GM12878 (cell line): ENCODE results near the gene XPC. TPM values are rescaled to one million over a fixed set of nuclear protein-coding genes. Genes with fewer than 3 reads are reported as not detected.

Experiments
- CBFB ChIP-seq: IDR thresholded peaks from 2 replicates; pipeline ENCODE4 v1.6.1; 2016; ENCODE audit warnings: antibody characterized with exemption, low read depth
- CUX1 ChIP-seq: IDR thresholded peaks from 2 replicates; pipeline ENCODE4 v1.6.1; 2012; ENCODE audit warnings: improper control_type of control experiment, low read depth, low read length; ENCODE audit not compliant: insufficient replicate concordance
- E4F1 ChIP-seq: fragments of 450-650 bp; IDR thresholded peaks from 2 replicates; pipeline ENCODE4 v1.6.1; 2018; ENCODE audit warnings: borderline replicate concordance, mild to moderate bottlenecking; ENCODE audit not compliant: partially characterized antibody
- EED ChIP-seq: sonication (generic); IDR thresholded peaks from 2 replicates; pipeline ENCODE4 v1.6.1; 2016; ENCODE audit warnings: antibody characterized with exemption, low read depth
- KLF5 ChIP-seq: fragments of 450-650 bp; IDR thresholded peaks from 2 replicates; pipeline ENCODE4 v1.6.1; 2014; ENCODE audit warnings: mild to moderate bottlenecking; ENCODE audit not compliant: partially characterized antibody
- NFYA ChIP-seq: IDR thresholded peaks from 2 replicates; pipeline ENCODE4 v1.6.1; 2011; ENCODE audit warnings: low read depth, mild to moderate bottlenecking, low read length, improper control_type of control experiment, borderline replicate concordance
- POLR2AphosphoS5 ChIP-seq: IDR thresholded peaks from 2 replicates; pipeline ENCODE4 v1.6.1; 2011; ENCODE audit warnings: mild to moderate bottlenecking, low read length, inconsistent platforms
- RCOR1 ChIP-seq: conservative IDR thresholded peaks from 2 replicates; pipeline ENCODE4 v1.6.1; 2012; ENCODE audit warnings: low read depth, low read length, improper control_type of control experiment
- RELA ChIP-seq: fragments of 450-650 bp; IDR thresholded peaks from 2 replicates; pipeline ENCODE4 v1.8.0; 2014; ENCODE audit warnings: borderline replicate concordance; ENCODE audit not compliant: partially characterized antibody
- TAF1 ChIP-seq: IDR thresholded peaks from 2 replicates; pipeline ENCODE4 v1.6.1; 2011; ENCODE audit warnings: mild to moderate bottlenecking, low read depth, low read length, borderline replicate concordance
- ZBTB4 ChIP-seq: fragments of 450-650 bp; formaldehyde crosslinking; IDR thresholded peaks from 2 replicates; pipeline ENCODE4 v1.4.0; 2022; ENCODE audit warnings: mild to moderate bottlenecking, moderate library complexity
- ZNF207 ChIP-seq: fragments of 450-650 bp; IDR thresholded peaks from 2 replicates; pipeline ENCODE4 v1.6.1; 2014; ENCODE audit warnings: antibody characterized with exemption, mild to moderate bottlenecking, borderline replicate concordance
- ZNF687 ChIP-seq: fragments of 450-650 bp; IDR thresholded peaks from 2 replicates; pipeline ENCODE4 v1.6.1; 2017; ENCODE audit warnings: mild to moderate bottlenecking, moderate library complexity
- polyA plus RNA-seq, 11 experiments: library from polyadenylated mRNA; depleted of rRNA in 4 of 11; unstranded in 6 of 11; stranded (reverse) in 5 of 11; fragments of >200 nt; fragmentation: Nextera tagmentation in 4 of 11; fragmentation: Illumina TruSeq in 1 of 11; extraction: Ambion mirVana in 4 of 11; extraction: Trizol in 1 of 11; gene quantifications; 1 replicate in 1 of 11; 2 replicates in 10 of 11; pipeline versions ENCODE4 v1.2.1 to v1.2.3, GENCODE V29; 2011 to 2016; ENCODE audit warnings: inconsistent platforms in 2 of 11, missing spikeins in 2 of 11, low read depth in 1 of 11
- total RNA-seq, 4 experiments: library from RNA; depleted of rRNA in 3 of 4; stranded (reverse); fragments of >200 nt in 3 of 4; fragmentation: Illumina TruSeq in 1 of 4; extraction: Trizol in 1 of 4; gene quantifications; 2 replicates each; pipeline versions ENCODE4 v1.2.1 to v1.2.3, GENCODE V29; 2013 to 2021

Gene XPC
- total and polyA plus RNA-seq, 10 of the 15 experiments (the other 5 are each of a cell fraction or from before 2014, with no cell fraction given): 4.0 to 48.3 (median 29.8) TPM

- TF ChIP-seq CUX1: no peak
- TF ChIP-seq KLF5: no peak
- TF ChIP-seq POLR2AphosphoS5: no peak
- TF ChIP-seq CBFB: no peak
- no peak for TF ChIP-seq NFYA
- TF ChIP-seq EED: no peak
- TF ChIP-seq ZNF687: no peak
- no peak for TF ChIP-seq RCOR1
- TF ChIP-seq ZBTB4 (CRISPR knock-in tag): no peak
- TF ChIP-seq E4F1: no peak
- no peak for TF ChIP-seq RELA
- TF ChIP-seq TAF1: no peak
- no peak for TF ChIP-seq ZNF207
Observed at GRCh38 chr3:14181253-14181652, 2.9 kb upstream of the XPC start (continued).
